Measurements from ENCODE around the gene EID2.

Gene EID2

GRCh38 chr19:39553082-39553652 is 13.2 kb upstream of the EID2 start:
- H3K4me3 ChIP-seq (ENCODE audit: low read depth, low read length): no peak overlapping the region
- in situ Hi-C loops (cut with HindIII; ENCODE audit: low sequenced_read_pairs): no loop called here
- no peak for DNase-seq (ENCODE audit: low read depth)
- TF ChIP-seq CTCF (IDR thresholded peaks at IDR 0.05; ENCODE audit: low read depth, low read length, missing control alignments): no peak

GRCh38 chr19:39550197-39550596 is 10.2 kb upstream of the EID2 start:
- H3K4me3 ChIP-seq (ENCODE audit: low read depth, low read length): no peak overlapping the region
- in situ Hi-C loops (cut with HindIII; ENCODE audit: low sequenced_read_pairs): no loop called here
- no peak for TF ChIP-seq CTCF (IDR thresholded peaks at IDR 0.05; ENCODE audit: low read depth, low read length, missing control alignments)
- no peak for DNase-seq (ENCODE audit: low read depth)

- no peak overlapping the region for H3K4me3 ChIP-seq (ENCODE audit: low read depth, low read length)
- in situ Hi-C loops (cut with HindIII; ENCODE audit: low sequenced_read_pairs): no loop called here
- DNase-seq (ENCODE audit: low read depth): no peak
- no peak for TF ChIP-seq CTCF (IDR thresholded peaks at IDR 0.05; ENCODE audit: low read depth, low read length, missing control alignments)
Observed at GRCh38 chr19:39546599-39546998, 6.6 kb upstream of the EID2 start.

- in situ Hi-C loops (cut with HindIII; ENCODE audit: low sequenced_read_pairs): no loop called here
- no peak for TF ChIP-seq CTCF (IDR thresholded peaks at IDR 0.05; ENCODE audit: low read depth, low read length, missing control alignments)
- no peak for DNase-seq (ENCODE audit: low read depth)
- H3K4me3 ChIP-seq (ENCODE audit: low read depth, low read length): no peak overlapping the region
Observed at GRCh38 chr19:39544911-39545310, 5.0 kb upstream of the EID2 start.

- in situ Hi-C loops (cut with HindIII; ENCODE audit: low sequenced_read_pairs): no loop called here
- DNase-seq (ENCODE audit: low read depth): no peak
- no peak for TF ChIP-seq CTCF (IDR thresholded peaks at IDR 0.05; ENCODE audit: low read depth, low read length, missing control alignments)
- H3K4me3 ChIP-seq (ENCODE audit: low read depth, low read length): no peak overlapping the region
Observed at GRCh38 chr19:39544226-39544903, 4.4 kb upstream of the EID2 start.

GRCh38 chr19:39543477-39543857 is 3.5 kb upstream of the EID2 start:
- no peak overlapping the region for H3K4me3 ChIP-seq (ENCODE audit: low read depth, low read length)
- in situ Hi-C loops (cut with HindIII; ENCODE audit: low sequenced_read_pairs): no loop called here
- no peak for TF ChIP-seq CTCF (IDR thresholded peaks at IDR 0.05; ENCODE audit: low read depth, low read length, missing control alignments)
- DNase-seq (ENCODE audit: low read depth): no peak
